K562 (cell line): ENCODE results near the gene TNFSF13. TPM values are rescaled to one million over a fixed set of nuclear protein-coding genes. Genes with fewer than 3 reads are reported as not detected.
A peak's percentile ranks its signal among the peaks of the same experiment; 100 is the strongest.

Experiments
- ATF1 ChIP-seq, 2 experiments: fragments of 450-650 bp in 1 of 2; IDR thresholded peaks; 2 replicates each; pipeline ENCODE4 v1.6.1; 2016; ENCODE audit warnings: missing compliant biosample characterization in 1 of 2, missing genetic modification characterization in 1 of 2
- E2F6 ChIP-seq, 2 experiments: IDR thresholded peaks; 2 replicates each; pipeline ENCODE4 v1.6.1; 2011; ENCODE audit warnings: borderline replicate concordance in 1 of 2, control low read depth in 1 of 2, low read depth in 1 of 2, low read length in 1 of 2, mild to moderate bottlenecking in 1 of 2, mixed read lengths in 1 of 2, moderate library complexity in 1 of 2; ENCODE audit not compliant: insufficient read depth in 1 of 2, insufficient read length in 1 of 2, poor library complexity in 1 of 2, severe bottlenecking in 1 of 2; ENCODE audit errors: extremely low read depth in 1 of 2
- EP400 ChIP-seq: fragments of 450-650 bp; IDR thresholded peaks from 2 replicates; pipeline ENCODE4 v1.6.1; 2017; ENCODE audit warnings: antibody characterized with exemption, mild to moderate bottlenecking, moderate library complexity
- HCFC1 ChIP-seq: IDR thresholded peaks from 2 replicates; pipeline ENCODE4 v1.6.1; 2012; ENCODE audit warnings: low read depth, low read length, improper control_type of control experiment
- HDAC1 ChIP-seq, 2 experiments: fragments of 450-650 bp; IDR thresholded peaks; 2 replicates each; pipeline ENCODE4 v1.6.1; 2016 to 2017; ENCODE audit warnings: inconsistent platforms in 1 of 2, mild to moderate bottlenecking in 1 of 2, moderate library complexity in 1 of 2
- HDAC2 ChIP-seq: fragments of 450-650 bp; IDR thresholded peaks from 2 replicates; pipeline ENCODE4 v1.6.1; 2016; ENCODE audit warnings: mild to moderate bottlenecking
- HOXB6 ChIP-seq: fragments of 250-450 bp; sonication (Bioruptor Pico); IDR thresholded peaks from 2 replicates; pipeline ENCODE4 v1.5.1; 2022; ENCODE audit warnings: mild to moderate bottlenecking, borderline replicate concordance
- LARP7 ChIP-seq: fragments of 450-650 bp; IDR thresholded peaks from 2 replicates; pipeline ENCODE4 v1.6.1; 2016
- MAFK ChIP-seq: IDR thresholded peaks from 2 replicates; pipeline ENCODE4 v1.6.1; 2011; ENCODE audit warnings: low read length, improper control_type of control experiment
- MCM5 ChIP-seq: fragments of 450-650 bp; IDR thresholded peaks from 2 replicates; pipeline ENCODE4 v1.6.1; 2016; ENCODE audit warnings: low read depth
- NONO ChIP-seq, 2 experiments: fragments of 200-400 bp in 1 of 2; fragments of 450-650 bp in 1 of 2; formaldehyde crosslinking in 1 of 2; IDR thresholded peaks; 2 replicates each; pipeline ENCODE4 v1.6.1; 2017; ENCODE audit warnings: low read depth in 2 of 2, mild to moderate bottlenecking in 2 of 2, moderate library complexity in 2 of 2, low read length in 1 of 2
- PURB ChIP-seq: sonication (generic); formaldehyde crosslinking; IDR thresholded peaks from 2 replicates; pipeline ENCODE4 v1.9.0; 2021; ENCODE audit warnings: low read depth, mild to moderate bottlenecking, missing genetic modification reagents
- SMAD4 ChIP-seq: fragments of 250-450 bp; sonication (Bioruptor Pico); conservative IDR thresholded peaks from 2 replicates; pipeline ENCODE4 v1.8.0; 2021; ENCODE audit warnings: inconsistent platforms, mild to moderate bottlenecking, moderate library complexity
- SMARCE1 ChIP-seq: fragments of 450-650 bp; IDR thresholded peaks from 2 replicates; pipeline ENCODE4 v1.7.1; 2016; ENCODE audit warnings: mild to moderate bottlenecking
- U2AF1 ChIP-seq: fragments of 200-400 bp; formaldehyde crosslinking; optimal IDR thresholded peaks from 2 replicates; pipeline ENCODE3; 2017; ENCODE audit warnings: mild to moderate bottlenecking, low read depth, low read length, moderate library complexity
- ZBTB43 ChIP-seq: sonication (generic); formaldehyde crosslinking; IDR thresholded peaks from 2 replicates; pipeline ENCODE4 v1.8.0; 2023; ENCODE audit warnings: mild to moderate bottlenecking, missing genetic modification reagents
- ZFP36 ChIP-seq: fragments of 150-350 bp; IDR thresholded peaks from 2 replicates; pipeline ENCODE4 v1.6.1; 2018; ENCODE audit warnings: low read length, low read depth; ENCODE audit not compliant: partially characterized antibody
- ZNF140 ChIP-seq: fragments of 250-450 bp; sonication (Bioruptor Pico); IDR thresholded peaks from 2 replicates; pipeline ENCODE4 v1.8.0; 2021; ENCODE audit warnings: moderate library complexity, mild to moderate bottlenecking, inconsistent platforms
- ZNF384 ChIP-seq: IDR thresholded peaks from 2 replicates; pipeline ENCODE4 v1.6.1; 2012; ENCODE audit warnings: low read depth, low read length, improper control_type of control experiment
- ZNF436 ChIP-seq: fragments of 250-450, 450-650 bp; sonication (Bioruptor Pico); formaldehyde crosslinking; IDR thresholded peaks from 2 replicates; pipeline ENCODE4 v1.7.0; 2020; ENCODE audit warnings: mild to moderate bottlenecking
- ZNF609 ChIP-seq: sonication (generic); formaldehyde crosslinking; IDR thresholded peaks from 2 replicates; pipeline ENCODE4 v1.8.1; 2023; ENCODE audit warnings: missing genetic modification reagents, mild to moderate bottlenecking, borderline replicate concordance
- polyA plus RNA-seq, 8 experiments: library from polyadenylated mRNA; depleted of rRNA in 4 of 8; stranded (reverse) in 5 of 8; unstranded in 3 of 8; fragments of >200 nt; fragmentation: Nextera tagmentation in 2 of 8; fragmentation: Illumina TruSeq in 1 of 8; extraction: Ambion mirVana in 2 of 8; extraction: Trizol in 1 of 8; gene quantifications; 2 replicates each; pipeline versions ENCODE4 v1.2.1 to v1.2.3, GENCODE V29; 2011 to 2014; ENCODE audit warnings: inconsistent platforms in 1 of 8, missing spikeins in 1 of 8
- total RNA-seq, 7 experiments: library from RNA; depleted of rRNA in 6 of 7; stranded (reverse); fragments of >200 nt in 6 of 7; fragmentation: Illumina TruSeq in 2 of 7; extraction: Trizol in 2 of 7; gene quantifications; 2 replicates each; pipeline versions ENCODE4 v1.2.1 to v1.2.3, GENCODE V29; 2011 to 2021; ENCODE audit warnings: low replicate concordance in 1 of 7

TNFSF13 gene
- total and polyA plus RNA-seq, 9 of the 15 experiments (the other 6 are each of a cell fraction or from before 2014, with no cell fraction given) = 0.04 to 0.51 (median 0.19) TPM; not detected in 1

- TF ChIP-seq ZBTB43 (CRISPR knock-in tag) (peak; percentile 67; the same call in 1 of the 2 replicates), SMARCE1 (no peak), HDAC1 (IDR thresholded peaks at IDR 0.05) (peak in 1 of 2 experiments; percentile 47; a peak in 1 of 4 replicates), HCFC1 (no peak), HDAC2 (no peak), NONO (IDR thresholded peaks at IDR 0.05; ENCODE audit: low read depth in 2 of 2, low read length in 1 of 2) (no peak), SMAD4 (CRISPR knock-in tag) (no peak), EP400 (peak; percentile 51), MAFK (no peak), ZNF384 (no peak), E2F6 (IDR thresholded peaks at IDR 0.05; ENCODE audit: borderline replicate concordance in 1 of 2, extremely low read depth in 1 of 2, insufficient read depth in 1 of 2, insufficient read length in 1 of 2, low read depth in 1 of 2, low read length in 1 of 2, poor library complexity in 1 of 2, severe bottlenecking in 1 of 2) (peak in 1 of 2 experiments; percentile 1), ZFP36 (no peak), U2AF1 (no peak), ATF1 (CRISPR knock-in tag; IDR thresholded peaks at IDR 0.05) (no peak), ATF1 (tag; IDR thresholded peaks at IDR 0.05) (no peak), MCM5 (no peak), ZNF140 (CRISPR knock-in tag) (no peak), HOXB6 (CRISPR knock-in tag) (no peak), ZNF436 (CRISPR knock-in tag) (no peak), LARP7 (no peak), ZNF609 (CRISPR knock-in tag) (no peak), PURB (CRISPR knock-in tag) (no peak)
Measured at GRCh38 chr17:7579001-7579833, 20.7 kb downstream of the TNFSF13 start, which contains the start of gene CD68 (continued).
